Measurements from ENCODE around the gene HOXD13. TPM values are rescaled to one million over a fixed set of nuclear protein-coding genes. Genes with fewer than 3 reads are reported as not detected.

Gene HOXD13
- total and polyA plus RNA-seq, 2 of the 8 experiments (the other 6 are each of a cell fraction or from before 2014, with no cell fraction given), result not detected

GRCh38 chr2:176099159-176099727 lies 6.7 kb downstream of the HOXD13 start:
- Histone ChIP-seq H3K79me1 (ENCODE audit: low read depth, low read length) (no peaks in the 10 kb centered on the region), H3K9me3 (ENCODE audit: insufficient read depth in 2 of 2, low read depth in 1 of 2, low read length in 1 of 2) (no peaks in the 10 kb centered on the region), H4K91ac (replicated peaks; ENCODE audit: insufficient read length, low read length) (no peak overlapping the region), H3K23ac (ENCODE audit: insufficient read length) (no peak overlapping the region), H2BK20ac (ENCODE audit: low read length) (0 out of 2 replicates have a peak overlapping the region, but pooled peaks have one; percentile 21), H3K27me3 (replicated peaks in 1 of 4; ENCODE audit: control insufficient read depth in 3 of 4, extremely low read depth in 1 of 4, insufficient read depth in 3 of 4, low read length in 3 of 4) (peaks cover 79 to 99% (median 94%) of the 10 kb centered on the region in 4 experiments), H3K23me2 (ENCODE audit: low read depth, low read length) (peaks cover 6% of the 10 kb centered on the region), H3K18ac (ENCODE audit: extremely low read depth, low read length) (no peak overlapping the region), H2BK15ac (ENCODE audit: low read length) (peak overlapping the region; percentile 81; the same call in 1 of the 2 replicates), H2AK5ac (ENCODE audit: low read depth, low read length) (peak overlapping the region; percentile 88; the same call in 1 of the 2 replicates), H2BK12ac (ENCODE audit: low read depth, low read length) (peak overlapping the region; percentile 75; the same call in 1 of the 2 replicates), H2BK5ac (ENCODE audit: low read depth, low read length) (no peak overlapping the region), H4K20me1 (replicated peaks in 1 of 2; ENCODE audit: control insufficient read depth in 1 of 2, insufficient read depth in 2 of 2, low read length in 2 of 2) (peaks cover 7 to 35% of the 10 kb centered on the region in 2 experiments), H3K56ac (replicated peaks; ENCODE audit: insufficient read length, low read depth, low read length) (no peak overlapping the region), H3K79me2 (ENCODE audit: control insufficient read depth in 1 of 2, insufficient read depth in 2 of 2, low read length in 2 of 2) (no peaks in the 10 kb centered on the region), H3K36me3 (ENCODE audit: control insufficient read depth in 2 of 4, insufficient read depth in 4 of 4, low read length in 3 of 4) (no peaks in the 10 kb centered on the region; a peak in 1 of 8 replicates), H3K4me3 (ENCODE audit: extremely low read depth in 1 of 4, insufficient read depth in 2 of 4, low read depth in 3 of 4, low read length in 4 of 4) (peak overlapping the region in 1 of 4 experiments; percentile 54; a peak in 1 of 8 replicates), H4K5ac (ENCODE audit: insufficient read length, low read depth, low read length) (no peak overlapping the region), H4K8ac (ENCODE audit: extremely low read depth, insufficient read depth, low read length) (peak overlapping the region; percentile 62; the same call in 1 of the 2 replicates), H2AFZ (ENCODE audit: low read length) (no peak overlapping the region), H3K14ac (ENCODE audit: insufficient read length) (no peak overlapping the region), H3K4me2 (ENCODE audit: insufficient read depth in 1 of 2, low read depth in 2 of 2, low read length in 2 of 2) (peak overlapping the region; percentile 14 to 53), H3K9ac (replicated peaks in 1 of 4; ENCODE audit: extremely low read depth in 1 of 4, low read depth in 3 of 4, low read length in 3 of 4) (no peak overlapping the region), H3K27ac (ENCODE audit: low read depth, low read length) (no peak overlapping the region), H3K4me1 (replicated peaks in 1 of 4; ENCODE audit: control insufficient read depth in 3 of 4, insufficient read depth in 4 of 4, low read length in 3 of 4) (peaks cover 0 to 25% (median 12%) of the 10 kb centered on the region in 4 experiments; a peak in 6 of 7 replicates), H2BK120ac (replicated peaks; ENCODE audit: low read depth, low read length) (no peak overlapping the region), H3K4ac (replicated peaks; ENCODE audit: insufficient read length, low read depth, low read length) (no peak overlapping the region)
- FAIRE-seq (no peak), DNase-seq (ENCODE audit: low read depth in 1 of 2, low spot score in 2 of 2) (peak in 1 of 2 experiments; percentile 48)
- CTCF ChIA-PET (ENCODE audit: partially characterized antibody), result interaction anchor here (0.7 to 6.5 kb wide), 7 partner anchors 8 to 731 kb away, joined by 3 to 130 read pairs (median 5); partner anchors contain the start of gene EVX2
- peak; percentile 61 for TF ChIP-seq RNF2 (IDR thresholded peaks at IDR 0.05; ENCODE audit: borderline replicate concordance, low read depth, low read length, missing control alignments, poor library complexity, severe bottlenecking)
- TF ChIP-seq TBP (IDR thresholded peaks at IDR 0.05; ENCODE audit: low read depth, low read length), result no peak
- peak; percentile 71; the same call in 1 of the 2 replicates for TF ChIP-seq CBX8 (IDR thresholded peaks at IDR 0.05; ENCODE audit: borderline replicate concordance, low read depth, low read length)
- no peak for TF ChIP-seq E2F6 (IDR thresholded peaks at IDR 0.05)
- POLR2A ChIA-PET (ENCODE audit: partially characterized antibody), result interaction anchor here (0.7 to 3.4 kb wide), 2 partner anchors 19 to 79 kb away, joined by 3 to 8 read pairs; no protein-coding TSS in a partner anchor
- WGBS, 2 experiments (ENCODE audit: extremely low coverage in 1 of 2, insufficient coverage in 1 of 2, insufficient read length in 1 of 2, insufficient replicate concordance in 2 of 2, low coverage in 1 of 2, low lambda C conversion rate in 2 of 2, missing lambda C conversion rate in 1 of 2), result 6% methylated on average over 30 of the region's 30 CpGs; no CpG with 5 or more reads in 1 of the 2 experiments

All from H1 (cell line).